ENCODE data around the gene EDRF1.
A peak's percentile ranks its signal among the peaks of the same experiment; 100 is the strongest.

Gene EDRF1

DNA sequence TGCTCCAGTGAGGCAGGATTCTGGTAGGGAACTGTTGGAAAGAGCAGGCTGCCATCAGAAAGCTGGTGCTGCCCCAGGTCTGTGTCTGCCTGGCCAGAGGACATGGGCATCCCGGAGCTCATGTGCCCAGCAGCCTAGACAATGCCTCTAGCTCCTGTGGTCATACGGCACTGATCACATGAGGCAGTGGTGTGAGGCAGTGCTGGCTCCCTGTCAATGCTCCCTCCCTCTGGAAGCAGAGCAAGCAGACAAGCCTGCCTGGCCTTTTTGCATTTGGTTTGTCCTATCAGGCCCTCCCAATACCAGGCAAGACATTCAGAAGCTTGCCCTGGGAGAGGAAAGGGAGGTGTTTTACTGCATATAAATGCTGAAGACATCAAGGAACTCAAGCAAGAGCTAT is 75.6 kb downstream of the EDRF1 start:
- peak; percentile 8 for DNase-seq (ENCODE audit: low spot score)

DNA sequence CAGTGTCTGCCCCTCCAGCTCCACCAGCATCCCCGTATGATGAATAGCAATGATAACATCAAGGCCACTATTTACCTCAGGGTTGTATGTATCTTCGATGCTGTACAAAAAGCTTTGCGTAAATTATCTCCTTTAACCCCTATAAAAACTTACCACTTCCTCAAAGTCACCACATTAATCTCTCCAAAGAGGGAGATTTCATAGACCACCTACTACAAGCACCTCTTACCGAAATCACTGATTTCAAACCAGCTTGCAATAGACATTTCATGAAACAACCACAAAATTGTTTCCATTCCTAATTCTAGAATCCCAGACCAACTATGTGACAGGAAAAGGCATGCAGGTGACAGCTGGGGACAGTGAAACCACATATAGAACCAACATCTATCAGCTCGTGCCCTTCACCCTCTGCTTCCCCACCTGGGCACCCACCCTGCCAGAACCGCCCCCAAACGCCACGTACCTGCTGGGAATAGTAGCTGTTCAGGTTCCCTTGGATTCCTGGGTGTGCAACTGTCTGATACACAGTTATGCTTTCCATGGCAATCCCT is 76.2 kb downstream of the EDRF1 start:
- no peak for DNase-seq (ENCODE audit: low spot score)

DNA sequence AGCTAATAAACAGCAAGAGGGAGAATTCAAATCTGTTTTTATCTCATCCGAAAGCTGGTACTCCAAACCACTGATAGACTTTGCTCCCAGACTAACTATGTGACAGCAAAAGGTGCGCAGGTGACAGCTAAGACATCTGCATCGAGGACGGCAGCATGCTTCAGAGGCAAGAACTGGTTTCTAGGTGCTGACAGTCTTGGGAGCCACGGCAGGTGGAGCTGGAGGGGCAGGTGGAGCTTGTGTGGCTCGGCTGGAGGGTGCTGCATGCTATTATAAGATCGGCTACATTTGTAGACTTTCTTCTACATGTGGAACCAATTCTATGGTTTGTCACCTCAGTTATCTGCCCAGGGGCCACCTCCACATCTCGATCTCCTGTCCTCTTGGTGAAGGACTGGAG is 77.9 kb downstream of the EDRF1 start:
- no peak for DNase-seq (ENCODE audit: low spot score)

DNA sequence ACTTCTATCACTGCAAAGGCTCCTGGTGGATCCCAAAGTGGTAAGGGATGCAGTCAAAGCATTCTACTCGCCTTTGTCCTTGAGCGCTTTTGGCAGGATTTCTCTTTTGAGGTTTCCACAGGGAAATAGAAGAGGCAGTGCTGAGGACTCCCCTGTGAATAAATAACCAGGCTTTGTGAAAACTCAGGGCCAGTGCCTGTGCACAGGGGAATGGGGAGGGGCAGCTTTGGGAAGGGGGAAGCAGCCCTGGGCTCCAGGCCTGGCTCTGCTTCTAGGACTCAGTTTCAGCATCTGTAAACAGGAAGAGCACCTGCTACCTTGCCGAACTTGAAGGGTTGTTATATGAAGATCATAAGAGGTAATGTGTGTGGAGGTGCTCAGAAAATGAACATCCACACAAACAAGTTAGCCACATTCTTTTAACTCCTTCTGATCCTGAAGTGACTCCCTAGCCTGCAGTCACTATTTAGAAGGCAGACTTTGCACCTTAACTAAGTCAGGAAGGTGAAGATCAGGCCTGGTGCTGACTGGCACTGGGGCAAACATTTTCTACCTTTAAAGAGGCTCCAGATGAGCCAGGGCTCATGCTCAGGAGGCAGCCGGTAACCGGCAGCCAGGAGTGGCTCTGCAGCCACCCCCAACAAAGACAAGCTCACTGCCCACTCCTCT is 78.6 kb downstream of the EDRF1 start:
- no peak for DNase-seq (ENCODE audit: low spot score)

DNA sequence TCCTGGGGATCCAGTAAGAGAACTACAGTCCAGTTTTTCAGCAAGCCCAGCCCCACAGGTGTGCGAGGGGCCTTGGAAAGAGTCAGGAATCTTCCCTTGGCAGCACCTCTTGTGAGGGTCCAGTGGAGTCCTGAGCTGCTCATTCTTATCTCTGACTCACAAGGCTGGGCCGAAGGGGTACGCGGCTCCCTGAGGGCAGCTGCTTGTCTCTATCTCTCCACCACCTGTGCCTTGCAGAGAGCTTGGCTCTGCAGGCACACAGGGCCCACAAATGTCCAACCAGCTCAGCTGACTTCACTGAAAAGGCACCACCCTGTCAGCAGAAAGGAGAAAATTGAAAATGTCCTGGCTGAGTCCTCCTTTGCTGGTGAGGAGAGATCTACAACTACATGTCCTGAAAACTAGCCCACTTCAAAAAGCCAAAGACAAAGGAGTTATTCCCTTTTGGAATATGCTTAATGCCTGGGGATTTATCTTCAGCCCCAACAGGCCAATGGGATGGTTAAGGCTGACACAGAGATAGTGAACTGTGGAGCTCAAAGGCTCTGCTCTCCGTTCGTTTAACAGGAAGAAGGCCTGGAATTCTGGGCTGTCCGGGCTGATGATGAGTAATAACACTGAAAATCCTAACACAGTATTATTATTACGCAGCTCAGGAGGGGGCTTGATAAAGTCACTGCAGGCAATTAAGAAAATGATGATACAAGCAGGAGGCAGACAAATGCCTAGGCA is 80.1 kb downstream of the EDRF1 start:
- DNase-seq (ENCODE audit: low spot score): no peak

DNA sequence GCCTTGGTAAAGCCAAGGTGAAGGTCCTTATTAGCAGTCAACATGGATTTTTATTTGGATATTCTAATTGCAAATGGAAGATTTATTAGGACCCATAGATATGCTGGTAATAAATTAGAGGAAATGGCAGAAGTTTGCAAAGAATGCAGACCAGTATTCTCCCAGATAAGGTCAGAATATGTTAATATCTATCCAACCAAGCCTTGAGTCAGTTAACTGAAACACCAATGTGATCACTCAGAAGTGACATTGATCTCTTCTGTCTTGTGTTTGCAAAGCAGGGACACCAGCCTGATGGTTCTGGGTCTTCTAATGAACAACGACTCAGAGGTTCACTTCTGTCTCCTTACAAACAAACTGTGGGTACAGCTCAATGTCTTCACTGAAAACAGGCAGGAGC is 82.1 kb downstream of the EDRF1 start:
- no peak for DNase-seq (ENCODE audit: low spot score)

DNA sequence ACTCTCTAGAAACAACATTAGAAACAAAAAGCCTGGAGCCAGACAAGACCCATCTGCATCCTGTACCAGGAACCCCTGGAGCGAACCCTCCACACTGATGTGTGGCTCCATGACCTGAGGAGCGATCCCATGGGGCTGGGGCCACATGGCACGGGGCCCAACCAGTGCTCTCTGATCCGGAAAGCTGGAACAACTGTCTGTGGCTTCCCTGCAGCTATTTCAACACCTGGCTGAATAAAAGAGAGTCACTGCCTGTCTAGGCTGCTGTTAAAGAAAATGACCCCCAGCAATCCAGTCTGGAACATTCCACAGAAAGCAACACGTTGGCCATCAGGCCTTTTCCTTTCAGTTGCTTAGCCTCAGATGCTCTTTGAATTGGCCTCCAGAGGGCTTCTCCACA is 82.6 kb downstream of the EDRF1 start:
- DNase-seq (ENCODE audit: low spot score): no peak

DNA sequence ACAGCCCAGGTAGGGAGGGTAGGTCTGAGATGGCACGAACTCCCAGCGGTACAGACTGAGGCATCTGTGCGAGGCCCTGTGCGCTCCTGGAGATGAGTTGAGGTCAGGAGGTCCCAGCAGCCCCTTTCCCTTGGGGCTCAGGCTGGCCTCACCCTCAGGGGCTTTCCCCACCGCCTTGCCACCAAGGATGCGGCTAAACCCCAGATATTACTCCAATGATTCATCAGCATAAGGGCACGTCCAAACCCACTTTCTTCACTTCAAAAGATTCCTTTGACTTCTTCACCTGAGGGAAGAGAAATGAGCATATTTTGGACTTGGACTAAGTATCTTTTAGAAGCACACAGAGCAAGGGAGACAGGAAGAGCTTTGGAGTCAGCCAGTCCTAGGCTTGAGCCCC is 83.2 kb downstream of the EDRF1 start:
- no peak for DNase-seq (ENCODE audit: low spot score)

DNA sequence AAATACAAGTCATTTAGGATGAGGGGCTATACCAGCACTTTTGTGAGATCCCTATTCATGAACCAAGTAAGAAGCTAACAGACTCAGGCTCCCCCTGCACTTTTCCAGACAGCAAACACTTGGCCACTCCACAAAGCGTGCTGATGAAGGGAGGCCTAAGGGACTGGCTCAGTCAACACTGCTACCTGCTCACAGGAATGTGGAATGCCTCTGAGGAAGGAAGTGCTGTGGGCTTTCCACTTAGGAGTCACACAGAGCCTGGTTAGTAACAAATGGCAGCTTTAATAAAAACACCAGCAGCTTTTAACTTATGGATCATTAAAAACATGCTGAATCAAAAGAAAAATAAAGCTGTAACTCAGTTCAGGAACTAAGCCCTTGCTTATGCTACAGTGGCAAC is 88.5 kb downstream of the EDRF1 start:
- DNase-seq (ENCODE audit: low spot score): no peak

DNA sequence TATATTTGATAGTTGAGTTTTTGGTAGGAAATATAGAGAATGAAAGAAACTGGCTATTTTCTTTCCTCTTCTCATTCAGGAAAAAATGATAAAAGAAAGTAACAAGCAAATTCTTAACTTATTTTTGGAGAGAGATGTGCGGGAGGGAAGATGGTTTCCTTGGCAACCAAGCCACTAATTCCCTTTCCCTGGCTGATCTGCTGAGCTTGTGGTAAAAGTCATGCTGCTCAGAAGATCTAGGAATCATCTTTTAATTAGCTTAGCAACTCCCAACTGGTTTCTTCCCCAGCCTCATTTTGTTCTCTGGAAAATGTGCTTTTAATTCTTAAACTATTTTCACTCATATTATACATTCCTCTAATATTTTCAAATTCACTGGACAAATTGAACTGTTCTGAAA is 91.7 kb downstream of the EDRF1 start:
- no peak for DNase-seq (ENCODE audit: low spot score)

DNA sequence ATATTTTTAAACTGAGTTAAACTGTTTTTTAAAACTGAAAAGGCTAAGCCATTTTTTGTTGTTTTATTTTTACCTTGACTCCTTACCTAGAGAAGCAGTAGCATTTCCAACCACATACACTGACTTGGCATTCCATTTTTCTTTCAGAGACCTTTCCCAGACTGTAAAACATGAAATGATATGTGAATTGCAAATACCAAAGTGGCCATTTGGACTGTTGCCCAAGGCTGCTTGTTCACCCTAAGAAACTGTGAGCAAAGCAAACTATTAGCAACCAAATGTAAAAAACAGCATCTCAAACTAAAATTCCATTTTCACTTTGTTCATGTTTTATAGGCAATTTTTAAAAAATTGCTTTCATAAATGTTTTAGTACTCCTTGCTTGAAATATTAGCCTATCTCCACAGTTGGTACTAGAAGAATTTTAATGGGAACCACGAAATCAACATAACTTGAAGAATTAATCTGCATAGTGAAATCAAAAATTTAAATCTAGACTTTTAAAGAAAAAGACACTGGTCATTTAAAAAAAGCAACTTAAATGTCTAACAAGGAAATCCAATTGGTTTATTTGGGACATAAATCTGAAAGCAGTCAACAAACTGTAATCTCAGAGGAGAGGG is 92.7 kb downstream of the EDRF1 start:
- no peak for DNase-seq (ENCODE audit: low spot score)
